ENCODE measurements around the gene DCST1. TPM values are rescaled to one million over a fixed set of nuclear protein-coding genes. Genes with fewer than 3 reads are reported as not detected.

Gene DCST1
- total and polyA plus RNA-seq, 2 of the 4 experiments (the other 2 are of a cell fraction): not detected

DNA sequence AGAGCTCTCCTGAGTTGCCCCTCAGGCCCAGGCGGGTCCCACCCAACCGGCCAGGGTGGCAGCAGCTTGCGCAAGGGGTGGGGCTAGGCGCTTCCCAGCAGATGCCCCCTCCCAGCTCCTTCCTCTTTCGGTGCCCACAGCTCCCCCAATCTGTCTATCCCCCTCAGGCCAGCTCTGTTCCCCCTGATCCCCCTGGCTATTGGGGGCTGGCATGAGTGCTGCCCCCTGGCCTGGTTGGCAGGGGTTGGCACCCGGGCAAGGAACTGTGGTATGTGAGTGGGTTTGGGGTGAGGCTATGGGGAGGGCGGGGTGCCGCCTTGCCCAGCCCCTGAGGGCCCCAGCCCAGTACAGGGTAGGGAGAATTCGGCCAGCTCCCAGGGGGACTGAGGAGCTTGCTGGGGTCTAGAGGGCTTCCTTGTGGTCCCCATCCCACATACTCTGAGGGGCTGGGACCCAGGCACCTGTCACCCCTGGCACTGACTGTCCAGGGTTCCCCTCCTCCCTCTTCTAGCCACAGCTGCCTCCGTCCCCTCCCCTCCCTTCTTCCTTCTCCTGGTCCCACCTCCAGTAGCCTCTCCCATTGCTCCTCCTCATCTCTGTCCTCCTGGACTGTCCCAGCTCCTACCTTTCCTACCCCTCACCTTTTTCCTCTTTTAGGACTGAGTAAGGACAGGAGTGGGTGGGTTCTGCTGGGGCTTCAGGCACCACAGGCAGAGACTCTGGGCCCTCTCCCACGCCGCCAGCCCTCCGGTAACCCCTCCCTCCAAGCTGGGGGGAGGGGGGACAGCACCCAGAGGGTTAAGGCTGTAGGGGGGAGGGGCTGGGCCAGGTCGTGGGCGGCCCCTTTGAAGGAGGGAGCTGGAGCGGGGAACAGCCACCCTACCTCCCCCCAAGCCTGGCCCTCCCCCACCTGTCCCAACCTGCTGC lies 25.3 kb upstream of the DCST1 start:
- peaks cover 17% of the 10 kb centered on the region for H4K20me1 ChIP-seq (ENCODE audit: insufficient read depth, low read length)
- TF ChIP-seq MAZ (IDR thresholded peaks at IDR 0.05; ENCODE audit: borderline replicate concordance, low read depth, low read length) (no peak), FOS (IDR thresholded peaks at IDR 0.05; ENCODE audit: low read depth, low read length) (no peak), NFE2L2 (IDR thresholded peaks at IDR 0.05; ENCODE audit: low read depth, low read length) (no peak), RAD21 (IDR thresholded peaks at IDR 0.05; ENCODE audit: low read length) (no peak), SMC3 (IDR thresholded peaks at IDR 0.05; ENCODE audit: low read depth, low read length) (no peak), MXI1 (IDR thresholded peaks at IDR 0.05; ENCODE audit: borderline replicate concordance, low read depth, low read length) (no peak), BHLHE40 (IDR thresholded peaks at IDR 0.05; ENCODE audit: low read depth, low read length) (no peak), MAFK (IDR thresholded peaks at IDR 0.05; ENCODE audit: low read depth, low read length) (no peak), RCOR1 (IDR thresholded peaks at IDR 0.05; ENCODE audit: insufficient replicate concordance, low read length) (no peak), RFX5 (IDR thresholded peaks at IDR 0.05; ENCODE audit: low read depth, low read length) (no peak)
- TF ChIP-seq, protein P1, sequence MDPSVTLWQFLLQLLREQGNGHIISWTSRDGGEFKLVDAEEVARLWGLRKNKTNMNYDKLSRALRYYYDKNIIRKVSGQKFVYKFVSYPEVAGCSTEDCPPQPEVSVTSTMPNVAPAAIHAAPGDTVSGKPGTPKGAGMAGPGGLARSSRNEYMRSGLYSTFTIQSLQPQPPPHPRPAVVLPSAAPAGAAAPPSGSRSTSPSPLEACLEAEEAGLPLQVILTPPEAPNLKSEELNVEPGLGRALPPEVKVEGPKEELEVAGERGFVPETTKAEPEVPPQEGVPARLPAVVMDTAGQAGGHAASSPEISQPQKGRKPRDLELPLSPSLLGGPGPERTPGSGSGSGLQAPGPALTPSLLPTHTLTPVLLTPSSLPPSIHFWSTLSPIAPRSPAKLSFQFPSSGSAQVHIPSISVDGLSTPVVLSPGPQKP (IDR thresholded peaks at IDR 0.05; ENCODE audit: borderline replicate concordance, low read depth, low read length): no peak
- TF ChIP-seq, protein P2, sequence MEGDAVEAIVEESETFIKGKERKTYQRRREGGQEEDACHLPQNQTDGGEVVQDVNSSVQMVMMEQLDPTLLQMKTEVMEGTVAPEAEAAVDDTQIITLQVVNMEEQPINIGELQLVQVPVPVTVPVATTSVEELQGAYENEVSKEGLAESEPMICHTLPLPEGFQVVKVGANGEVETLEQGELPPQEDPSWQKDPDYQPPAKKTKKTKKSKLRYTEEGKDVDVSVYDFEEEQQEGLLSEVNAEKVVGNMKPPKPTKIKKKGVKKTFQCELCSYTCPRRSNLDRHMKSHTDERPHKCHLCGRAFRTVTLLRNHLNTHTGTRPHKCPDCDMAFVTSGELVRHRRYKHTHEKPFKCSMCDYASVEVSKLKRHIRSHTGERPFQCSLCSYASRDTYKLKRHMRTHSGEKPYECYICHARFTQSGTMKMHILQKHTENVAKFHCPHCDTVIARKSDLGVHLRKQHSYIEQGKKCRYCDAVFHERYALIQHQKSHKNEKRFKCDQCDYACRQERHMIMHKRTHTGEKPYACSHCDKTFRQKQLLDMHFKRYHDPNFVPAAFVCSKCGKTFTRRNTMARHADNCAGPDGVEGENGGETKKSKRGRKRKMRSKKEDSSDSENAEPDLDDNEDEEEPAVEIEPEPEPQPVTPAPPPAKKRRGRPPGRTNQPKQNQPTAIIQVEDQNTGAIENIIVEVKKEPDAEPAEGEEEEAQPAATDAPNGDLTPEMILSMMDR (conservative IDR thresholded peaks at IDR 0.05; ENCODE audit: low read depth, low read length): no peak
- TF ChIP-seq, protein P3, sequence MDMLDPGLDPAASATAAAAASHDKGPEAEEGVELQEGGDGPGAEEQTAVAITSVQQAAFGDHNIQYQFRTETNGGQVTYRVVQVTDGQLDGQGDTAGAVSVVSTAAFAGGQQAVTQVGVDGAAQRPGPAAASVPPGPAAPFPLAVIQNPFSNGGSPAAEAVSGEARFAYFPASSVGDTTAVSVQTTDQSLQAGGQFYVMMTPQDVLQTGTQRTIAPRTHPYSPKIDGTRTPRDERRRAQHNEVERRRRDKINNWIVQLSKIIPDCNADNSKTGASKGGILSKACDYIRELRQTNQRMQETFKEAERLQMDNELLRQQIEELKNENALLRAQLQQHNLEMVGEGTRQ (IDR thresholded peaks at IDR 0.05; ENCODE audit: low read depth, low read length): no peak
- H2AK5ac ChIP-seq (ENCODE audit: low read depth, low read length): no peak overlapping the region
- ChIA-PET CTCF (no interaction called here), POLR2A (ENCODE audit: unreplicated experiment) (interaction anchor here (0.5 kb wide), 1 partner anchor 37 kb away, joined by 4 read pairs; no protein-coding TSS in a partner anchor)
- H3K4me1 ChIP-seq (ENCODE audit: control insufficient read depth, insufficient read depth, low read length): peaks cover 15% of the 10 kb centered on the region
- ATAC-seq (ENCODE audit: low read depth) (no peak), DNase-seq (no peak)
- peaks cover 2% of the 10 kb centered on the region for H3K36me3 ChIP-seq (ENCODE audit: control insufficient read depth, insufficient read depth, low read length)
- no peaks in the 10 kb centered on the region for H3K9me3 ChIP-seq (ENCODE audit: control insufficient read depth, insufficient read depth, low read length)
- no peak overlapping the region for H4K8ac ChIP-seq (ENCODE audit: low read depth in 2 of 2, low read length in 2 of 2)
- H4K91ac ChIP-seq (ENCODE audit: insufficient read depth, low read depth, low read length): no peak overlapping the region
- H2AK9ac ChIP-seq (replicated peaks; ENCODE audit: low read depth, low read length, poor library complexity): no peak overlapping the region
- no peak overlapping the region for H2BK20ac ChIP-seq (ENCODE audit: low read depth, low read length)
- no peak overlapping the region for H3K27ac ChIP-seq (ENCODE audit: insufficient read depth, low read length)
- no peaks in the 10 kb centered on the region for H3K27me3 ChIP-seq (ENCODE audit: control insufficient read depth, insufficient read depth, low read length)
- intact Hi-C loops (cut with micrococcal nuclease): no loop called here
- no peak overlapping the region for H3K4me2 ChIP-seq (ENCODE audit: low read depth, low read length)
- no peak overlapping the region for H2AFZ ChIP-seq (replicated peaks; ENCODE audit: low read length, poor library complexity)
- BruUV-seq (replicated peaks): no TSS peak
- no peak overlapping the region for H3K14ac ChIP-seq (replicated peaks; ENCODE audit: low read depth, low read length)
- no peak overlapping the region for H2BK5ac ChIP-seq (ENCODE audit: low read depth, low read length, poor library complexity, severe bottlenecking)
- H3K4ac ChIP-seq (ENCODE audit: low read depth, low read length): no peak overlapping the region
- WGBS, 2 experiments (ENCODE audit: extremely low coverage in 2 of 2, insufficient read length in 1 of 2): 100% methylated on average over 1 of the region's 16 CpGs; no CpG with 5 or more reads in 1 of the 2 experiments
- H3K18ac ChIP-seq (ENCODE audit: low read depth, low read length): no peak overlapping the region
- no peak overlapping the region for H4K5ac ChIP-seq (ENCODE audit: low read depth, low read length)
- peaks cover 12% of the 10 kb centered on the region for H3K9me1 ChIP-seq (ENCODE audit: insufficient read depth, low read length)
- no peak overlapping the region for H3K9ac ChIP-seq (ENCODE audit: low read depth, low read length)
- H2BK120ac ChIP-seq (ENCODE audit: low read depth, low read length): no peak overlapping the region
- H2BK15ac ChIP-seq (ENCODE audit: low read depth, low read length): no peak overlapping the region
- dilution Hi-C loops (cut with HindIII; ENCODE audit: low sequenced_read_pairs, unreplicated experiment): no loop called here
- peaks cover 8 to 59% of the 10 kb centered on the region in 2 experiments for H3K79me1 ChIP-seq (ENCODE audit: low read depth in 1 of 2, low read length in 2 of 2)
- H3K4me3 ChIP-seq (ENCODE audit: insufficient read depth, low read depth, low read length): no peak overlapping the region
- in situ Hi-C loops (cut with MboI; ENCODE audit: low sequenced_read_pairs): no loop called here
- no peak overlapping the region for H3K23ac ChIP-seq (ENCODE audit: low read depth, low read length)
- no peak overlapping the region for H3K56ac ChIP-seq (ENCODE audit: extremely low read depth, insufficient read depth, low read length)

Data from IMR-90 (cell line).